Heart right ventricle (tissue), 16 donors: Measurements from ENCODE around the gene RGS6. TPM values are rescaled to one million over a fixed set of nuclear protein-coding genes. Genes with fewer than 3 reads are reported as not detected.
"Not testable (repeated sequence)": the region's sequence is repeated elsewhere in the genome, so short reads cannot be mapped to it uniquely, and the experiment has no call there.

Source experiments
- ATAC-seq, 8 donors: fragments of 200-7000 bp; cut with Tn5 transposase; one replicate each; pipeline ENCODE4 v1.9.1; 2020; ENCODE audit warnings: mild to moderate bottlenecking in 8 of 8, moderate library complexity in 8 of 8, moderate number of reproducible peaks in 1 of 8
- DNase-seq, 2 donors: peaks; one replicate each; pipeline ENCODE4 v3.0.0-alpha.2; 2020
- H3K27ac ChIP-seq, 10 donors: fragments of 200-600 bp; sonication (generic) in 2 of 10; one replicate each; pipeline versions ENCODE4 v1.5.0 to v1.8.0; 2020 to 2022; ENCODE audit warnings: mild to moderate bottlenecking in 3 of 10
- H3K27me3 ChIP-seq, 7 donors: fragments of 200-600 bp; one replicate each; pipeline ENCODE4 v1.8.0; 2021 to 2022; ENCODE audit warnings: mild to moderate bottlenecking in 2 of 7
- H3K36me3 ChIP-seq, 9 donors: fragments of 200-600 bp; sonication (generic) in 1 of 9; one replicate each; pipeline versions ENCODE4 v1.5.0 to v1.8.0; 2020 to 2022; ENCODE audit warnings: mild to moderate bottlenecking in 2 of 9
- H3K4me1 ChIP-seq, 9 donors: fragments of 200-600 bp; sonication (generic) in 1 of 9; one replicate each; pipeline versions ENCODE4 v1.5.0 to v1.8.0; 2020 to 2022; ENCODE audit warnings: mild to moderate bottlenecking in 4 of 9
- H3K4me3 ChIP-seq, 10 donors: fragments of 200-600 bp; sonication (generic) in 2 of 10; one replicate each; pipeline versions ENCODE4 v1.5.0 to v1.8.0; 2020 to 2022; ENCODE audit warnings: mild to moderate bottlenecking in 7 of 10, moderate library complexity in 2 of 10
- H3K9me3 ChIP-seq, 11 donors: fragments of 200-600 bp in 10 of 11; sonication (generic) in 2 of 11; one replicate each; pipeline versions ENCODE4 v1.5.0 to v1.8.0; 2013 to 2022; ENCODE audit warnings: mild to moderate bottlenecking in 2 of 11, control low read depth in 1 of 11, moderate library complexity in 1 of 11
- CTCF ChIP-seq, 9 donors: fragments of 200-600 bp; sonication (generic) in 2 of 9; IDR thresholded peaks; one replicate each; pipeline versions ENCODE4 v1.5.0 to v1.8.0; 2021 to 2022; ENCODE audit warnings: antibody characterized with exemption in 9 of 9, mild to moderate bottlenecking in 5 of 9, moderate library complexity in 1 of 9
- whole genome bisulfite sequencing, 2 donors: extraction: QIAGEN DNeasy Blood & Tissue Kit; methylation state at CpG; one replicate each; pipeline ENCODE4 v1.1.7; 2013; ENCODE audit warnings: inconsistent platforms in 1 of 2; 5-methylcytosine and 5-hydroxymethylcytosine counted together
- intact Hi-C, 10 donors: fragments of 100-400 bp; cut with DNase I; formaldehyde crosslinking; loops; one replicate each; pipeline versions ENCODE4 v1.11.1 to v1.14.2; 2022
- long read RNA-seq, 3 donors: library from polyadenylated mRNA; unstranded; transcript quantifications; one replicate each; pipeline ENCODE4 v2.0.0, GENCODE V29; 2020 to 2021
- polyA plus RNA-seq, 2 donors: library from polyadenylated mRNA; stranded (reverse); fragments of 200-250 nt; gene quantifications; one replicate each; pipeline ENCODE4 v1.2.3, GENCODE V29; 2013
- total RNA-seq, 10 donors: library from RNA; stranded (reverse); fragmentation: NEBNext Ultra II Directional in 3 of 10; extraction: Animal tissue kit (Norgen Biotek cat#: 25700) in 3 of 10; gene quantifications; one replicate each; pipeline versions ENCODE4 v1.2.1 to v1.2.4, GENCODE V29; 2021 to 2023
- donor health status: Arrhythmogenic right ventricular cardiomyopathy.
- donor health status: ischemic (EF 13 %, LVEDD 7.1; RV severe dilation, severe dysfunction).
- donor health status: healthy with polysubstance abuse.
- donor health status: DM: no; HTN: yes; CAD: no.
- donor health status: DM: no; HTN: no; CAD: no.
- donor health status: ischemic (EF 25% LVEDD 6.9; RV normal size, moderate dysfunction).
- donor health status: ischemic (EF 25% LVEDD 5.7; RV mildly dilated, moderate dysfunction).
- donor health status: healthy.
- donor health status: DM: yes; HTN: yes; CAD: no.
- donor health status: Ischemic cardiomyopathy.
- donor health status: ischemic (EF 35%, LVEDD 5.7; RV mildly dilated, moderate dysfunction).
- donor health status: nonischemic (EF 11% LVEDD 7.7; RV severe dilation, severe dysfunction).
- donor health status: DM: yes; HTN: yes; CAD: no.
- donor health status: PGD.
- donor health status: ischemic (EF 29% LVEDD 5.4; RV normal size, mild dysfunction).
- donor health status: nonischemic (EF 23%, LVEDD 6.1; RV moderate dilation, normal function).

Gene RGS6
- total RNA-seq (10 to 100 TPM; 13.8 to 31.9 (median 21.0) TPM), polyA plus RNA-seq (1 to 10 TPM; 1.2 to 6.0 TPM)
- long read RNA-seq, donor 1, full-length matches to known transcripts = 2 of 8 reads
- long read RNA-seq, donor 1, partial matches to known transcripts = 2 of 8 reads
- long read RNA-seq, donor 1, other reads (novel, unspliced or antisense) = 4 of 8 reads
- long read RNA-seq, donor 2, full-length matches to known transcripts = 5 of 24 reads
- long read RNA-seq, donor 2, partial matches to known transcripts = 2 of 24 reads
- long read RNA-seq, donor 2, other reads (novel, unspliced or antisense) = 17 of 24 reads
- long read RNA-seq, donor 3, full-length matches to known transcripts = 4 of 26 reads
- long read RNA-seq, donor 3, partial matches to known transcripts = 7 of 26 reads
- long read RNA-seq, donor 3, other reads (novel, unspliced or antisense) = 15 of 26 reads

GRCh38 chr14:71932229-71932981 is at the start of gene RGS6:
Gene RGS6 (plus strand): TSS chr14:71932429.
- TF ChIP-seq CTCF (IDR thresholded peaks at IDR 0.05) = peak in 7 of 9 donors; percentile 2 to 54 (median 36)
- H3K27ac ChIP-seq = peak within 1 kb of the TSS; percentile 9 to 77 (median 72)
- peak in 1 of 2 donors; percentile 54 for DNase-seq

GRCh38 chr14:71883094-71883493 is 49.1 kb upstream of the RGS6 start:
- Histone ChIP-seq H3K27ac (no peak overlapping the region), H3K4me3 (no peak overlapping the region), H3K36me3 (no peaks in the 10 kb centered on the region), H3K4me1 (no peaks in the 10 kb centered on the region), H3K27me3 (no peaks in the 10 kb centered on the region), H3K9me3 (peaks cover 0 to 39% (median 4%) of the 10 kb centered on the region in 11 donors)
- DNase-seq = no peak
- 75 to 79% methylated on average over 1 of the region's 1 CpG for WGBS, 2 donors
- no peak for TF ChIP-seq CTCF (IDR thresholded peaks at IDR 0.05)
- ATAC-seq = no peak
- intact Hi-C loops = no loop called here

More at GRCh38 chr14:71932229-71932981, at the start of gene RGS6:
- H3K27me3 ChIP-seq = peaks cover 0 to 65% (median 9%) of the 10 kb centered on the region in 7 donors
- 0% methylated on average over 87 to 92 of the region's 92 CpGs for WGBS, 2 donors
- intact Hi-C loops = loop anchor here (2.0 to 10.0 kb wide), 11 partner anchors 70 to 492 kb away; no protein-coding TSS in a partner anchor
- no peaks in the 10 kb centered on the region for H3K36me3 ChIP-seq
- H3K4me1 ChIP-seq = peaks cover 0 to 20% (median 7%) of the 10 kb centered on the region in 9 donors
- peak; percentile 67 to 90 (median 87) for ATAC-seq
- peak within 1 kb of the TSS; percentile 41 to 77 (median 66) for H3K4me3 ChIP-seq
- H3K9me3 ChIP-seq = no peaks in the 10 kb centered on the region

GRCh38 chr14:71885301-71885700 is 46.9 kb upstream of the RGS6 start:
- Histone ChIP-seq H3K4me1 (no peaks in the 10 kb centered on the region), H3K9me3 (peaks cover 0 to 24% (median 4%) of the 10 kb centered on the region in 11 donors), H3K36me3 (no peaks in the 10 kb centered on the region), H3K27ac (no peak overlapping the region), H3K4me3 (no peak overlapping the region), H3K27me3 (no peaks in the 10 kb centered on the region)
- DNase-seq = no peak
- TF ChIP-seq CTCF (IDR thresholded peaks at IDR 0.05) = no peak
- 70 to 71% methylated on average over 3 of the region's 3 CpGs for WGBS, 2 donors
- ATAC-seq = no peak
- intact Hi-C loops = no loop called here

GRCh38 chr14:71887802-71888201 is 44.4 kb upstream of the RGS6 start:
- H3K36me3 ChIP-seq, ATAC-seq, intact Hi-C loops, H3K27me3 ChIP-seq, H3K4me3 ChIP-seq, H3K4me1 ChIP-seq, H3K27ac ChIP-seq, DNase-seq: not testable (repeated sequence)
- 90 to 92% methylated on average over 9 of the region's 9 CpGs for WGBS, 2 donors
- H3K9me3 ChIP-seq = peaks cover 0 to 20% (median 4%) of the 10 kb centered on the region in 11 donors
